GM23338 (cell line): ENCODE measurements around the gene CCDC54. TPM values are rescaled to one million over a fixed set of nuclear protein-coding genes. Genes with fewer than 3 reads are reported as not detected.

Source experiments
- ATAC-seq: fragments of 200-7000 bp; cut with Tn5 transposase; 3 replicates; pipeline ENCODE4 v1.9.1; 2020
- DNase-seq: peaks from one replicate; pipeline ENCODE4 v3.0.0-alpha.2; 2015; ENCODE audit warnings: low spot score
- H2AFZ ChIP-seq: fragments of 200-600 bp; sonication (generic); 2 replicates; pipeline ENCODE4 v1.8.0; 2016; ENCODE audit warnings: antibody characterized with exemption, mild to moderate bottlenecking, moderate library complexity
- H3F3A ChIP-seq: fragments of 200-600 bp; sonication (generic); replicated peaks from 2 replicates; pipeline ENCODE4 v1.8.0; 2017; ENCODE audit warnings: antibody characterized with exemption, mixed run types, low read depth
- H3K27ac ChIP-seq: fragments of 200-600 bp; sonication (generic); 2 replicates; pipeline ENCODE4 v1.6.1; 2016; ENCODE audit warnings: low read depth
- H3K27me3 ChIP-seq: fragments of 200-600 bp; sonication (generic); 2 replicates; pipeline ENCODE4 v1.8.0; 2016; ENCODE audit warnings: mild to moderate bottlenecking, mixed run types, moderate library complexity; ENCODE audit not compliant: insufficient read depth
- H3K36me3 ChIP-seq: fragments of 200-600 bp; sonication (generic); 2 replicates; pipeline ENCODE4 v1.8.0; 2016; ENCODE audit warnings: mild to moderate bottlenecking; ENCODE audit not compliant: insufficient read depth
- H3K4me1 ChIP-seq: fragments of 200-600 bp; sonication (generic); 2 replicates; pipeline ENCODE4 v1.8.0; 2016; ENCODE audit warnings: mild to moderate bottlenecking, moderate library complexity; ENCODE audit not compliant: insufficient read depth
- H3K4me2 ChIP-seq: fragments of 200-600 bp; sonication (generic); 2 replicates; pipeline ENCODE4 v1.7.1; 2017; ENCODE audit warnings: mixed run types
- H3K4me3 ChIP-seq: fragments of 200-600 bp; sonication (generic); 2 replicates; pipeline ENCODE4 v1.6.1; 2016; ENCODE audit warnings: mixed run types
- H3K79me2 ChIP-seq: fragments of 200-600 bp; sonication (generic); replicated peaks from 2 replicates; pipeline ENCODE4 v1.8.0; 2017; ENCODE audit warnings: mild to moderate bottlenecking; ENCODE audit not compliant: insufficient read depth
- H3K9me2 ChIP-seq: fragments of 200-600 bp; sonication (generic); 2 replicates; pipeline ENCODE4 v1.8.0; 2017; ENCODE audit not compliant: insufficient read depth
- H4K20me1 ChIP-seq: fragments of 200-600 bp; sonication (generic); replicated peaks from 2 replicates; pipeline ENCODE4 v1.8.0; 2017; ENCODE audit warnings: mild to moderate bottlenecking; ENCODE audit not compliant: insufficient read depth
- H3K27ac Mint-ChIP-seq: 2 replicates; pipeline ENCODE4 v1.8.0; 2020; ENCODE audit warnings: inconsistent platforms, mild to moderate bottlenecking, moderate library complexity, mixed read lengths
- H3K27me3 Mint-ChIP-seq: 3 replicates; pipeline ENCODE4 v1.8.0; 2022; ENCODE audit warnings: low read depth, mild to moderate bottlenecking, moderate library complexity, mixed read lengths, inconsistent platforms; ENCODE audit not compliant: insufficient read depth, poor library complexity
- H3K36me3 Mint-ChIP-seq: 3 replicates; pipeline ENCODE4 v1.8.0; 2021; ENCODE audit warnings: low read depth, mild to moderate bottlenecking, inconsistent platforms, moderate library complexity, mixed read lengths
- H3K4me1 Mint-ChIP-seq: 3 replicates; pipeline ENCODE4 v1.8.0; 2020; ENCODE audit warnings: mild to moderate bottlenecking, inconsistent platforms, mixed read lengths
- H3K4me3 Mint-ChIP-seq: 3 replicates; pipeline ENCODE4 v1.8.0; 2021; ENCODE audit warnings: moderate library complexity, mild to moderate bottlenecking, inconsistent platforms, mixed read lengths
- H3K9me3 Mint-ChIP-seq: 3 replicates; pipeline ENCODE4 v1.8.0; 2020; ENCODE audit warnings: moderate library complexity, mild to moderate bottlenecking, inconsistent platforms, mixed read lengths
- ETS1 ChIP-seq: IDR thresholded peaks from 2 replicates; pipeline ENCODE4 v1.6.1; 2016; ENCODE audit warnings: antibody characterized with exemption
- EZH2phosphoT487 ChIP-seq: fragments of 200-600 bp; sonication (generic); IDR thresholded peaks from one replicate; pipeline ENCODE4 v1.8.1; 2018; ENCODE audit warnings: antibody characterized with exemption; ENCODE audit not compliant: unreplicated experiment
- JUNB ChIP-seq: IDR thresholded peaks from one replicate; pipeline ENCODE4 v1.6.1; 2016; ENCODE audit warnings: antibody characterized with exemption; ENCODE audit not compliant: unreplicated experiment
- NANOG ChIP-seq: IDR thresholded peaks from 2 replicates; pipeline ENCODE4 v1.6.1; 2016; ENCODE audit warnings: antibody characterized with exemption, borderline replicate concordance
- POLR2AphosphoS5 ChIP-seq: IDR thresholded peaks from 2 replicates; pipeline ENCODE4 v1.6.1; 2016; ENCODE audit warnings: antibody characterized with exemption, low read depth
- REST ChIP-seq: IDR thresholded peaks from one replicate; pipeline ENCODE4 v1.6.1; 2018; ENCODE audit warnings: antibody characterized with exemption; ENCODE audit not compliant: unreplicated experiment
- STAT1 ChIP-seq: IDR thresholded peaks from one replicate; pipeline ENCODE4 v1.6.1; 2016; ENCODE audit warnings: antibody characterized with exemption; ENCODE audit not compliant: unreplicated experiment
- ZNF114 ChIP-seq: fragments of 250-450 bp; sonication (Bioruptor Pico); IDR thresholded peaks from 2 replicates; pipeline ENCODE4 v1.5.0; 2020; ENCODE audit warnings: mild to moderate bottlenecking, moderate library complexity
- ZNF331 ChIP-seq: fragments of 250-450 bp; sonication (Bioruptor Pico); IDR thresholded peaks from 2 replicates; pipeline ENCODE4 v1.5.0; 2020; ENCODE audit warnings: low read depth, mild to moderate bottlenecking, moderate library complexity
- polyA plus RNA-seq: library from polyadenylated mRNA; unstranded; fragments of >200 nt; fragmentation: Nextera tagmentation; extraction: Ambion mirVana; gene quantifications from 2 replicates; pipeline ENCODE4 v1.2.1, GENCODE V29; 2016
- total RNA-seq: library from RNA; depleted of rRNA; stranded (reverse); fragments of >200 nt; shearing (Covaris generic); gene quantifications from 2 replicates; pipeline ENCODE4 v1.2.3, GENCODE V29; 2014
- TF ChIP-seq, protein P1 (sequence below), 2 experiments: fragments of 200-600 bp in 1 of 2; sonication (generic) in 1 of 2; conservative IDR thresholded peaks; 2 replicates each; pipeline versions ENCODE4 v1.5.1 to v1.6.1; 2016 to 2017; ENCODE audit warnings: antibody characterized with exemption in 2 of 2, low read depth in 2 of 2, mild to moderate bottlenecking in 2 of 2, moderate library complexity in 1 of 2
- TF ChIP-seq, protein P2 (sequence below): fragments of 250-450 bp; sonication (Bioruptor Pico); IDR thresholded peaks from 2 replicates; pipeline ENCODE4 v1.5.0; 2020; ENCODE audit warnings: mild to moderate bottlenecking, moderate library complexity

Gene CCDC54
- total and polyA plus RNA-seq, 2 experiments from 2014 or later, result not detected

DNA sequence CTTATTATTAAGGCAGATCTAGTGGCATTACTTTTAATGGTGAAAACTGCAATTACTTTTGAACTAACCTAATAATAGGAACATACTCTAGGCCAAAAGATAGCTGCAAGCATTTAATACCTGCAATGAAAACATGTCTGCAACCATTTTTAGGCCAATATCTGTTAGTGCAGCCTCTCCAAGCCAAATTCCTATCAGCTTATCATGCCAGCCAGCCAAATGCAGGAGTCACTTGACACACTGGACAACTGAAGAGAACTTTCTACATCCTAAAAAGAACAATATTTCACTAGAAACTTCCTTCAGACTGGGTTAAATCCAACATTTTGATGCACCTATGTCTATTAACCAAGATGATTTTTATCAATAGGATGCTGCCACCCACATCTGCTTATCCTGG, 33.8 kb downstream of the CCDC54 start:
- no peaks in the 10 kb centered on the region for H3K27me3 Mint-ChIP-seq
- Histone ChIP-seq H3F3A (no peaks in the 10 kb centered on the region), H3K79me2 (no peaks in the 10 kb centered on the region), H3K36me3 (no peaks in the 10 kb centered on the region), H3K27me3 (no peaks in the 10 kb centered on the region), H4K20me1 (no peaks in the 10 kb centered on the region), H3K9me2 (no peaks in the 10 kb centered on the region), H3K27ac (no peak overlapping the region), H3K4me2 (no peak overlapping the region), H2AFZ (no peak overlapping the region), H3K4me3 (no peak overlapping the region), H3K4me1 (no peaks in the 10 kb centered on the region)
- no peak for DNase-seq
- TF ChIP-seq ZNF114 (CRISPR knock-in tag) (no peak), JUNB (no peak)
- H3K4me3 Mint-ChIP-seq, result no peak overlapping the region
- ATAC-seq, result no peak
- H3K36me3 Mint-ChIP-seq, result peaks cover 5% of the 10 kb centered on the region
- H3K4me1 Mint-ChIP-seq, result no peaks in the 10 kb centered on the region; the same call in 2 of the 3 replicates
- no peak overlapping the region for H3K27ac Mint-ChIP-seq
- H3K9me3 Mint-ChIP-seq, result peaks cover 10% of the 10 kb centered on the region

- Histone ChIP-seq H3F3A (no peaks in the 10 kb centered on the region), H3K9me2 (no peaks in the 10 kb centered on the region), H4K20me1 (no peaks in the 10 kb centered on the region), H3K27ac (no peak overlapping the region), H3K27me3 (no peaks in the 10 kb centered on the region), H3K79me2 (no peaks in the 10 kb centered on the region), H3K4me2 (no peak overlapping the region), H2AFZ (no peak overlapping the region), H3K4me1 (no peaks in the 10 kb centered on the region), H3K4me3 (no peak overlapping the region), H3K36me3 (no peaks in the 10 kb centered on the region)
- H3K4me1 Mint-ChIP-seq, result no peaks in the 10 kb centered on the region; the same call in 2 of the 3 replicates
- peaks cover 5% of the 10 kb centered on the region for H3K36me3 Mint-ChIP-seq
- no peak overlapping the region for H3K4me3 Mint-ChIP-seq
- H3K27me3 Mint-ChIP-seq, result no peaks in the 10 kb centered on the region
- no peak for DNase-seq
- H3K27ac Mint-ChIP-seq, result no peak overlapping the region
- H3K9me3 Mint-ChIP-seq, result peaks cover 10% of the 10 kb centered on the region
- ATAC-seq, result no peak
- no peak for TF ChIP-seq EZH2phosphoT487
- no peak for TF ChIP-seq POLR2AphosphoS5
- TF ChIP-seq ZNF331, result no peak
- no peak for TF ChIP-seq STAT1
- TF ChIP-seq, protein P1, sequence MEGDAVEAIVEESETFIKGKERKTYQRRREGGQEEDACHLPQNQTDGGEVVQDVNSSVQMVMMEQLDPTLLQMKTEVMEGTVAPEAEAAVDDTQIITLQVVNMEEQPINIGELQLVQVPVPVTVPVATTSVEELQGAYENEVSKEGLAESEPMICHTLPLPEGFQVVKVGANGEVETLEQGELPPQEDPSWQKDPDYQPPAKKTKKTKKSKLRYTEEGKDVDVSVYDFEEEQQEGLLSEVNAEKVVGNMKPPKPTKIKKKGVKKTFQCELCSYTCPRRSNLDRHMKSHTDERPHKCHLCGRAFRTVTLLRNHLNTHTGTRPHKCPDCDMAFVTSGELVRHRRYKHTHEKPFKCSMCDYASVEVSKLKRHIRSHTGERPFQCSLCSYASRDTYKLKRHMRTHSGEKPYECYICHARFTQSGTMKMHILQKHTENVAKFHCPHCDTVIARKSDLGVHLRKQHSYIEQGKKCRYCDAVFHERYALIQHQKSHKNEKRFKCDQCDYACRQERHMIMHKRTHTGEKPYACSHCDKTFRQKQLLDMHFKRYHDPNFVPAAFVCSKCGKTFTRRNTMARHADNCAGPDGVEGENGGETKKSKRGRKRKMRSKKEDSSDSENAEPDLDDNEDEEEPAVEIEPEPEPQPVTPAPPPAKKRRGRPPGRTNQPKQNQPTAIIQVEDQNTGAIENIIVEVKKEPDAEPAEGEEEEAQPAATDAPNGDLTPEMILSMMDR (conservative IDR thresholded peaks at IDR 0.05; ENCODE audit: low read depth in 2 of 2), result no peak
- TF ChIP-seq, protein P2, sequence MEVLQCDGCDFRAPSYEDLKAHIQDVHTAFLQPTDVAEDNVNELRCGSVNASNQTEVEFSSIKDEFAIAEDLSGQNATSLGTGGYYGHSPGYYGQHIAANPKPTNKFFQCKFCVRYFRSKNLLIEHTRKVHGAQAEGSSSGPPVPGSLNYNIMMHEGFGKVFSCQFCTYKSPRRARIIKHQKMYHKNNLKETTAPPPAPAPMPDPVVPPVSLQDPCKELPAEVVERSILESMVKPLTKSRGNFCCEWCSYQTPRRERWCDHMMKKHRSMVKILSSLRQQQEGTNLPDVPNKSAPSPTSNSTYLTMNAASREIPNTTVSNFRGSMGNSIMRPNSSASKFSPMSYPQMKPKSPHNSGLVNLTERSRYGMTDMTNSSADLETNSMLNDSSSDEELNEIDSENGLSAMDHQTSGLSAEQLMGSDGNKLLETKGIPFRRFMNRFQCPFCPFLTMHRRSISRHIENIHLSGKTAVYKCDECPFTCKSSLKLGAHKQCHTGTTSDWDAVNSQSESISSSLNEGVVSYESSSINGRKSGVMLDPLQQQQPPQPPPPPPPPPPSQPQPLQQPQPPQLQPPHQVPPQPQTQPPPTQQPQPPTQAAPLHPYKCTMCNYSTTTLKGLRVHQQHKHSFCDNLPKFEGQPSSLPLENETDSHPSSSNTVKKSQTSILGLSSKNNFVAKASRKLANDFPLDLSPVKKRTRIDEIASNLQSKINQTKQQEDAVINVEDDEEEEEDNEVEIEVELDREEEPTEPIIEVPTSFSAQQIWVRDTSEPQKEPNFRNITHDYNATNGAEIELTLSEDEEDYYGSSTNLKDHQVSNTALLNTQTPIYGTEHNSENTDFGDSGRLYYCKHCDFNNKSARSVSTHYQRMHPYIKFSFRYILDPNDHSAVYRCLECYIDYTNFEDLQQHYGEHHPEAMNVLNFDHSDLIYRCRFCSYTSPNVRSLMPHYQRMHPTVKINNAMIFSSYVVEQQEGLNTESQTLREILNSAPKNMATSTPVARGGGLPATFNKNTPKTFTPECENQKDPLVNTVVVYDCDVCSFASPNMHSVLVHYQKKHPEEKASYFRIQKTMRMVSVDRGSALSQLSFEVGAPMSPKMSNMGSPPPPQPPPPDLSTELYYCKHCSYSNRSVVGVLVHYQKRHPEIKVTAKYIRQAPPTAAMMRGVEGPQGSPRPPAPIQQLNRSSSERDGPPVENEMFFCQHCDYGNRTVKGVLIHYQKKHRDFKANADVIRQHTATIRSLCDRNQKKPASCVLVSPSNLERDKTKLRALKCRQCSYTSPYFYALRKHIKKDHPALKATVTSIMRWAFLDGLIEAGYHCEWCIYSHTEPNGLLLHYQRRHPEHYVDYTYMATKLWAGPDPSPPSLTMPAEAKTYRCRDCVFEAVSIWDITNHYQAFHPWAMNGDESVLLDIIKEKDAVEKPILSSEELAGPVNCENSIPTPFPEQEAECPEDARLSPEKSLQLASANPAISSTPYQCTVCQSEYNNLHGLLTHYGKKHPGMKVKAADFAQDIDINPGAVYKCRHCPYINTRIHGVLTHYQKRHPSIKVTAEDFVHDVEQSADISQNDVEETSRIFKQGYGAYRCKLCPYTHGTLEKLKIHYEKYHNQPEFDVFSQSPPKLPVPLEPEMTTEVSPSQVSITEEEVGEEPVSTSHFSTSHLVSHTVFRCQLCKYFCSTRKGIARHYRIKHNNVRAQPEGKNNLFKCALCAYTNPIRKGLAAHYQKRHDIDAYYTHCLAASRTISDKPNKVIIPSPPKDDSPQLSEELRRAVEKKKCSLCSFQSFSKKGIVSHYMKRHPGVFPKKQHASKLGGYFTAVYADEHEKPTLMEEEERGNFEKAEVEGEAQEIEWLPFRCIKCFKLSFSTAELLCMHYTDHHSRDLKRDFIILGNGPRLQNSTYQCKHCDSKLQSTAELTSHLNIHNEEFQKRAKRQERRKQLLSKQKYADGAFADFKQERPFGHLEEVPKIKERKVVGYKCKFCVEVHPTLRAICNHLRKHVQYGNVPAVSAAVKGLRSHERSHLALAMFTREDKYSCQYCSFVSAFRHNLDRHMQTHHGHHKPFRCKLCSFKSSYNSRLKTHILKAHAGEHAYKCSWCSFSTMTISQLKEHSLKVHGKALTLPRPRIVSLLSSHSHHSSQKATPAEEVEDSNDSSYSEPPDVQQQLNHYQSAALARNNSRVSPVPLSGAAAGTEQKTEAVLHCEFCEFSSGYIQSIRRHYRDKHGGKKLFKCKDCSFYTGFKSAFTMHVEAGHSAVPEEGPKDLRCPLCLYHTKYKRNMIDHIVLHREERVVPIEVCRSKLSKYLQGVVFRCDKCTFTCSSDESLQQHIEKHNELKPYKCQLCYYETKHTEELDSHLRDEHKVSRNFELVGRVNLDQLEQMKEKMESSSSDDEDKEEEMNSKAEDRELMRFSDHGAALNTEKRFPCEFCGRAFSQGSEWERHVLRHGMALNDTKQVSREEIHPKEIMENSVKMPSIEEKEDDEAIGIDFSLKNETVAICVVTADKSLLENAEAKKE (CRISPR knock-in tag), result no peak
- TF ChIP-seq ETS1, result no peak
- TF ChIP-seq REST, result no peak
- no peak for TF ChIP-seq NANOG
These were observed 34.5 kb downstream of the CCDC54 start for GRCh38 chr3:107411779-107412178.
